GM18907 (cell line): ENCODE data around the gene PXDN.
"Not testable (repeated sequence)": the region's sequence is repeated elsewhere in the genome, so short reads cannot be mapped to it uniquely, and the experiment has no call there.

ENCODE experiments used
- ATAC-seq: cut with Tn5 transposase; IDR thresholded peaks from one replicate; pipeline ENCODE4 v1.9.1; 2021; ENCODE audit warnings: mild to moderate bottlenecking, moderate library complexity; ENCODE audit not compliant: unreplicated experiment

Gene PXDN

GRCh38 chr2:1742301-1742680 is 2.0 kb downstream of the PXDN start:
- no peak for ATAC-seq

- ATAC-seq: no peak
Observed at GRCh38 chr2:1741851-1742250, 2.5 kb downstream of the PXDN start.

GRCh38 chr2:1740716-1741589 is 3.4 kb downstream of the PXDN start:
- no peak for ATAC-seq

GRCh38 chr2:1739961-1740715 is 4.2 kb downstream of the PXDN start:
- ATAC-seq: no peak

GRCh38 chr2:1739322-1739957 is 4.9 kb downstream of the PXDN start:
- ATAC-seq: no peak

- no peak for ATAC-seq
Observed at GRCh38 chr2:1738646-1739302, 5.5 kb downstream of the PXDN start.

- no peak for ATAC-seq
Observed at GRCh38 chr2:1738163-1738562, 6.2 kb downstream of the PXDN start.

- ATAC-seq: no peak
Observed at GRCh38 chr2:1736997-1737480, 7.3 kb downstream of the PXDN start.

GRCh38 chr2:1736045-1736444 is 8.3 kb downstream of the PXDN start:
- no peak for ATAC-seq

- ATAC-seq: not testable (repeated sequence)
Observed at GRCh38 chr2:1733298-1733697, 11.0 kb downstream of the PXDN start.

GRCh38 chr2:1731963-1732768 is 12.1 kb downstream of the PXDN start:
- no peak for ATAC-seq

GRCh38 chr2:1731447-1731962 is 12.8 kb downstream of the PXDN start:
- no peak for ATAC-seq

- ATAC-seq: no peak
Observed at GRCh38 chr2:1730015-1730927, 14.0 kb downstream of the PXDN start.

- ATAC-seq: no peak
Observed at GRCh38 chr2:1729242-1729641, 15.1 kb downstream of the PXDN start.

GRCh38 chr2:1728821-1729220 is 15.5 kb downstream of the PXDN start:
- ATAC-seq: no peak

GRCh38 chr2:1727796-1728474 is 16.4 kb downstream of the PXDN start:
- ATAC-seq: no peak

GRCh38 chr2:1727101-1727771 is 17.1 kb downstream of the PXDN start:
- no peak for ATAC-seq

GRCh38 chr2:1726558-1726957 is 17.8 kb downstream of the PXDN start:
- ATAC-seq: no peak
